HG03097 (cell line): Measurements from ENCODE around the gene CHRNA3.
"Not testable (repeated sequence)": the region's sequence is repeated elsewhere in the genome, so short reads cannot be mapped to it uniquely, and the experiment has no call there.

Experiments
- ATAC-seq: cut with Tn5 transposase; IDR thresholded peaks from one replicate; pipeline ENCODE4 v1.9.1; 2021; ENCODE audit not compliant: unreplicated experiment, low FRiP score

Gene CHRNA3

DNA sequence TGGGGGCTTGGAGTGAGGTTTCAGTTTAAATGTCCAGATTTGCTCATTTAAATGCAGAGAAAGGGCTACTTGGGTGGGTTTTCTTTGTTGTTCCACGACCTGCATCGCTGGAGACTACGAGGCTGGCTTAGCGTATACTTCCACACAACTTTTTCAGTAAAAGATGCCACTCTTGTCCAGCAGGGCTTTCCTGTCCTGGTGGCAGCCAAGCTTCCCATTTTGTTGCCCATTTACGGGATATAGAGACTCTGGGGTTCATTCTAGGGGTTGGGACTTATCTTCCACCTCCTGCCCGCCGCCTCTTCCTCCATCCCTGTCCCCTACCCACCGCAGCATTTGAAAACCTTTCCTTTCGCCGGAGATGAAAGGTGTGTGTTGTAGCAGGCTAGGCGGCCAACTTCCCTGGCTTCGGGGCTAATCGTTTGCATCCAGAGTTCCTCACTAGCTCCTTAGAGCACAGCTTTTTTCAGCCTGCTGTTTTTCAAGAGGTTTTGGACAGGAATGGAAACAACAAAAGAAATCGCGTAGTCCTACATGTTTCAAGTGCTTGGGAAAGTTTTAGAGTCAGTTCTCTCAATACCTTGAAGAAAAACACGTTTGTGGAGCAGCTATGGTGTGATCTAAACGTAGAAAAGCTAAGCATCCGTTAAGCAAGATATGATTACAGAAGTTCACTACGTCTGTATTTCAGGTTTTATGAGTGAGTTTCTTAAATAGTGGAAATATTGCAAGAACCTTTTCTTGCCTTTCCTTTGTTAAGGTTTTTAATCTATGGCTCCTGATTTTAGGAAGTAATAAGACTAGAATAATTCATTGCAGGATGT, 54.6 kb downstream of the CHRNA3 start:
- no peak for ATAC-seq

DNA sequence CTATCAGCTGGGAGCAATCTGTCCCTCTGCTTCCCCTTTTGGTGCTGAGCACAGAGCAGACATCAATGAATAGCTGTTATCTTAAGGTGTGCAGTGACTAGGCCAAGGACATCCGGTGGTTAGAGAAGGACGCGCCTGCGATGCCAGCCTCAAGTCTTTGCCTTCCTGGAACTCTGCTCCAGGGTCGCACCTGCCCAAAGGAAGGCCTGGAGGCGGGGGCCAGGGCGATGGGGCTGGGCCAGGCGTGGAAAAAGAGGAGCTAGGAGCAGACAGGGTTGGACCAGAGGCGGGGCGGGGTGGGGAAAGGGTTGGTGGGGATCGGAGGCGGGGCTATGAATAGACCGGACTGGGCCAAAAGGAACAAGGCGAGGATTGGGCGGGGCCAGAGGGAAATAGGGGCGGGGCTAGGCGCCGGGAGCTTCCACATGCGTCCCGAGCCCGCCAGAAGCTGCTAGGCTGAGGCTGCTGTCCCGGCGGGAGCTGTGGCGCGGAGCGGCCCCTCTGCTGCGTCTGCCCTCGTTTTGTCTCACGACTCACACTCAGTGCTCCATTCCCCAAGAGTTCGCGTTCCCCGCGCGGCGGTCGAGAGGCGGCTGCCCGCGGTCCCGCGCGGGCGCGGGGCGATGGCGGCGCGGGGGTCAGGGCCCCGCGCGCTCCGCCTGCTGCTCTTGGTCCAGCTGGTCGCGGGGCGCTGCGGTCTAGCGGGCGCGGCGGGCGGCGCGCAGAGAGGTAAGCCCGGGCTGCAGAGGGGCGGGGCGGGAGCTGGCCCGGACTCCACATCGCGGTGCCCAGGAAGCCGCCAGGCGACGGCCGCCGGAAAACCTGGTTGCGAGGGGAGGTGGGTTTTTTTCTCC, 55.5 kb downstream of the CHRNA3 start, which contains the start of gene CHRNA5:
Gene CHRNA5, plus strand, starts transcription at position 424 of the 854 bp plus-strand sequence. Its CDS starts 200 bp downstream, at position 624.
- no peak for ATAC-seq

DNA sequence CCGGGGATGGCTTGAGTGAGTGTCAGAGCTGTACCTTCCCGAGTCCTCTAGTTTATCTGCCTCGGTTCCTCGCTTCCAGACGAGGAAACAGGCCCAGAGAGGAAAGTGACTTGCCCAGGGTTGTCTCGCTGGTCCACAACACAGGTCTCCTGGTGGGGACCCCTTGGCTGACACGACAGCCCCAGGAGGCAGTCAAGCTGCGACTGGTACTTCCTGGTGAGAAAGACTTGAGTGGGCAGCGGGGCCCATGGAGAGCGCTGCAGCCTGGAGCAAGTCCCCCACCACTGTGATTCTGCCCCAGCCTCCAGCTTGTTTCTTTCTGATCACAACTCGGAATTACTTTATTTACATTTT, 56.1 kb downstream of the CHRNA3 start:
- ATAC-seq: no peak

DNA sequence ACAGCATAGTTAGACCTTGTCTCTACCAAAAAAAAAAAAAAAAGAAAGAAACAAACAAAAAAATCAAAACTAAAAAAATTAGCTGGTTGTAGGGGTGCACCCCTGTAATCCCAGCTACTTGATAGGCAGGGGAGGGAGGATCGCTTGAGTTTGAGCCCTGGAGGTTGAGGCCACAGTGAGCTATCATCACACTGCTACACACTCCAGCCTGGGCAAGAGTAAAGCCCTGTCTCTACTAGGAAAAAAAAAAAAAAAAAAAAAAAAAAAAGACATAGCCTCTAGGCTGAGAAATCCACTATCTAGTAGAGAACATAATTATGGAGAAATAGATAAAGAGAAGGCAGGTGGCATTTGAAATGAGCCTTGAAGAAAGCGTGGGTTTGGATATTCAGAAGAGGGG, 57.7 kb downstream of the CHRNA3 start:
- ATAC-seq: no peak

DNA sequence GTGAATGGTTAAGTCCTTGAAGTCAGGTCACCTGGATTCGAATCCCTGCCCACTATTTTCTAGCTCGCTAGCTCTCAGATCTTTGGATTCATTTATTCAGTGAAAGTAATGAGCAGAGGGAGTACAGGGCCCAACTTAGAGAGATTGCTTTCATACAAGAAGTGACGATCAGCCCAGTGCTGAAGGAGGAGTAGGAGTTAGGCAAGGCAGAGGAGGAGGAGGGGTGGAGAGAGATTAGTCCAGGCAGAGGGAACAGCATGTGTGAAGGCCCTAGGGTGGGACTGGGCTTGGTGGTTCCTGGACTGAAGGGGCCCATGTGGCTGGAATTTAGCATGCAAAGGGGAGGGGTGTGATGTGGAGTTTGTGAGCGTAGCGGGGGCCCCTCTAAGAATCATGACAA, 59.3 kb downstream of the CHRNA3 start:
- no peak for ATAC-seq

DNA sequence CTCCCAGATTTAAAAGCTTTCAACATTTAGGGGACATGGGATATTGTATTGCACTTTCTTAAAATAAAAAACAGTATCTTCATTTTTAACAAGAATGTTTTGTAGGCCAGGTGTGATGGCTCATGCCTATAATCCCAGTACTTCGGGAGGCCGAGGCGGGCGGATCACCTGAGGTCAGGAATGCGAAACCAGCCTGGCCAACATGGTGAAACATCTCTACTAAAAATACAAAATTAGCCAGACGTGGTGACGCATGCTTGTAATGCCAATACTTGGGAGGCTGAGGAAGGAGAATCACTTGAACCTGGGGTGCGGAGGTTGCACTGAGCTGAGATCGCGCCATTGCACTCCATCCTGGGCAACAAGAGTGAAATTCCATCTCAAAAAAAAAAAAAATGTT, 60.6 kb downstream of the CHRNA3 start:
- ATAC-seq: not testable (repeated sequence)

DNA sequence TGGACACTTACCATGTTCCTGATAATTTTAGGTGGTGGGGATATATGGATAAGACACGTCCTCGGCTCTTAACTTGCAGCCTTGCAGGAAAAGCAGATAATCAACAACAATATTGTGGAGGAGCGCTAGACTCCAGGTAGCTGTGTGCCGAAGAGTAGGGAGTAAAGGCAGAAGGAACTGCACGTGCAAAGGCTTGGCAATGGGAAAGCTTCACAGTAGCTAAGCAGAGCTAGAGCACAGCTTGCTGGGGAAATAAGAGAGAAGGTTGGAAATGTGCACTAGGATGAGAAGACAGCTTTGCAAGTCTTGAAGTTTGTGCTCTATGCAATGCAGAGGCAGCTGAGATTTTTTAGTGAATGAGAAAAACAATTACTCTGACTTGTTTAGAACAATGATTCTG, 68.2 kb downstream of the CHRNA3 start:
- ATAC-seq: no peak

DNA sequence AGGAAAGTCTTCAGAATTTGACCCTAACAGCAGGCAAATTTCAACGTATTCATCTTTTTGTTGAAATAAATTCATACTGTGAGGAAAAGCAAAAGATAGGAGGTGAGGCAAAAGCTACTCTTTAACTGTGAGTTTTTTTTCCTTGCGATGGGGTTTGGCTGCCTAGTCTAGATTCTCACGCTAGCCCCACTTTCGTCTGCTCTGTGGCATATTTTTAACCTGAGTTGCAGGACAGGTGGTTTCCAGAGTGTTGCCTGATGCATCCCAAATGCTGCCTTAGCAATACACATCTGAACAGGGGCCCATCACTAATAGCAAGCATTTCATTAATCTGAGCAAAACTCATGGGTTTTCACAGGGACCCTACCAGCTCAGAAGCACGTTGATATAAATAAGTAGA, 68.9 kb downstream of the CHRNA3 start:
- no peak for ATAC-seq

DNA sequence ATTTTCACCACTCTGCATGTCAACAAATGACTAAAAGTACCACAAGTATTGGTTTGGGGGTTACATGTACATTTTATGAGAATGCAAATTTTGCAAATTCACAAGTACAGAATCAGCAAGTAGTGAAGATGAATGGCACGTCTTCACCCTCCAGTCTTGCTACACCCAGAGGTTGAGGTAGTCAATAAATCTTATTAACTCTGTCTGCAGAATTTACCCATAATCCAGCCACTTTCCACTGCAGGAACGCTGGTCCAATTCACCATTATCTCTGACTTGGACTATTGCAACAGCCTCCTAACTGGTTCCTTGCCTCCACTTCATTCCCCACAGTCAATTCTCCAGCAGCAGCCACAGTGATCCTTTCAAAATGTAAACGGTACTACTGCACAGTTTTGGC, 70.0 kb downstream of the CHRNA3 start:
- no peak for ATAC-seq

DNA sequence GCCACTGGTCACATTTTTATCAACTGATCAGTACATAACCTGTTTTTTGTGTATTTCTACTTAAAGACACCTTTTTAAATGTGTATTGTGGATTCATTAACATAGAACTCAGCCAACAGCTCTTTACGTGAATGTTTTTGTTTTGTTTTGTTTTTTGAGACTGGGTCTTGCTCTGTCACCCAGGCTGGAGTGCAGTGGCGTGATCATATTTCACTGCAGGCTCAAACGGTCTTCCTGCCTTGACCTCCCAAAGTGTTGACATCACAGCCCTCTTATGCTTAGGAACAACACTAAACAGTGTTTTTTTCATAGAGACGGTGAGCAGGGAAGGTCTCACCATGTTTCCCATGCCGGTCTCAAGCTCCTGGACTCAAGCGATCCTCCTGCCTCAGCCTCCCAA, 70.6 kb downstream of the CHRNA3 start:
- ATAC-seq: no peak
